HG02973 (cell line): ENCODE data around the gene PRKCH.

ENCODE experiments used
- ATAC-seq: cut with Tn5 transposase; IDR thresholded peaks from one replicate; pipeline ENCODE4 v1.9.1; 2021; ENCODE audit warnings: moderate library complexity; ENCODE audit not compliant: unreplicated experiment

The PRKCH gene

GRCh38 chr14:61470261-61470960, 149.0 kb downstream of the PRKCH start:
- ATAC-seq: no peak

- no peak for ATAC-seq
These were observed 149.5 kb downstream of the PRKCH start for GRCh38 chr14:61470961-61471293.

- ATAC-seq: no peak
These were observed 150.1 kb downstream of the PRKCH start for GRCh38 chr14:61471297-61472005.

- no peak for ATAC-seq
These were observed 150.8 kb downstream of the PRKCH start for GRCh38 chr14:61472011-61472672.

- ATAC-seq: no peak
These were observed 151.5 kb downstream of the PRKCH start for GRCh38 chr14:61472801-61473376.

- no peak for ATAC-seq
These were observed 152.6 kb downstream of the PRKCH start for GRCh38 chr14:61474015-61474414.

GRCh38 chr14:61474701-61475100, 153.3 kb downstream of the PRKCH start:
- no peak for ATAC-seq

- no peak for ATAC-seq
These were observed 153.9 kb downstream of the PRKCH start for GRCh38 chr14:61475316-61475715.

- no peak for ATAC-seq
These were observed 154.8 kb downstream of the PRKCH start for GRCh38 chr14:61476105-61476753.

- ATAC-seq: no peak
These were observed 155.5 kb downstream of the PRKCH start for GRCh38 chr14:61476754-61477410.

GRCh38 chr14:61477712-61478462, 156.5 kb downstream of the PRKCH start:
- ATAC-seq: no peak

GRCh38 chr14:61478971-61479473, 157.6 kb downstream of the PRKCH start:
- ATAC-seq: peak; percentile 32

GRCh38 chr14:61479746-61480502, 158.5 kb downstream of the PRKCH start:
- no peak for ATAC-seq

- no peak for ATAC-seq
These were observed 159.4 kb downstream of the PRKCH start for GRCh38 chr14:61480704-61481285.

- ATAC-seq: no peak
These were observed 160.3 kb downstream of the PRKCH start for GRCh38 chr14:61481701-61482100.

GRCh38 chr14:61482348-61483206, 161.2 kb downstream of the PRKCH start:
- ATAC-seq: no peak

GRCh38 chr14:61483476-61483875, 162.1 kb downstream of the PRKCH start:
- no peak for ATAC-seq

GRCh38 chr14:61484031-61484430, 162.7 kb downstream of the PRKCH start:
- ATAC-seq: no peak
